Testis (tissue), 3 donors: Measurements from ENCODE around the gene KRTAP21-2. TPM values are rescaled to one million over a fixed set of nuclear protein-coding genes. Genes with fewer than 3 reads are reported as not detected.
"Not testable (repeated sequence)": the region's sequence is repeated elsewhere in the genome, so short reads cannot be mapped to it uniquely, and the experiment has no call there.

Experiments used
- DNase-seq: peaks from one replicate; pipeline ENCODE4 v3.0.0-alpha.2; 2019
- H3K27ac ChIP-seq, 2 donors: fragments of 200-600 bp; sonication (generic); one replicate each; pipeline ENCODE4 v1.5.1; 2019
- H3K27me3 ChIP-seq: fragments of 200-600 bp; sonication (generic); one replicate; pipeline ENCODE4 v1.5.1; 2019
- H3K36me3 ChIP-seq: fragments of 200-600 bp; sonication (generic); one replicate; pipeline ENCODE4 v1.5.1; 2017; ENCODE audit warnings: low read depth; ENCODE audit errors: missing control alignments
- H3K4me1 ChIP-seq: fragments of 200-600 bp; sonication (generic); one replicate; pipeline ENCODE4 v1.5.1; 2019
- H3K4me3 ChIP-seq, 2 donors: fragments of 200-600 bp; sonication (generic); one replicate each; pipeline ENCODE4 v1.5.1; 2017 to 2019
- H3K9me3 ChIP-seq: fragments of 200-600 bp; sonication (generic); one replicate; pipeline ENCODE4 v1.5.1; 2017
- POLR2A ChIP-seq: fragments of 450-650 bp; IDR thresholded peaks from one replicate; pipeline ENCODE4 v1.6.1; 2017; ENCODE audit warnings: antibody characterized with exemption, mild to moderate bottlenecking, moderate library complexity
- WGBS, 2 donors: methylation state at CpG; one replicate each; pipeline ENCODE4 v1.1.5; 2018; 5-methylcytosine and 5-hydroxymethylcytosine counted together
- intact Hi-C: fragments of 100-400 bp; cut with DNase I; formaldehyde crosslinking; loops from one replicate; pipeline ENCODE4 v1.15.1; 2023; ENCODE audit warnings: low total_unique reads
- polyA plus RNA-seq: library from polyadenylated mRNA; stranded (reverse); fragments of 350-450 nt; fragmentation: Illumina TruSeq; extraction: RNeasy Lipid Tissue Mini Kit (QIAGEN cat#74804); gene quantifications from one replicate; pipeline ENCODE4 v1.2.3, GENCODE V29; 2014; ENCODE audit warnings: low read depth, low replicate concordance; ENCODE audit not compliant: insufficient read depth
- total RNA-seq, 2 donors: library from RNA; depleted of rRNA; stranded (reverse); fragments of >200 nt; gene quantifications; one replicate each; pipeline ENCODE4 v1.2.3, GENCODE V29; 2016
- TF ChIP-seq, protein P1 (sequence below), 3 experiments: fragments of 450-650 bp in 2 of 3; fragments of 200-600 bp in 1 of 3; sonication (generic) in 1 of 3; IDR thresholded peaks; one replicate each; pipeline ENCODE4 v1.5.1; 2016 to 2019; ENCODE audit warnings: antibody characterized with exemption in 3 of 3, mild to moderate bottlenecking in 2 of 3, moderate library complexity in 1 of 3

KRTAP21-2 gene
- total and polyA plus RNA-seq, 3 donors from 2014 or later = 1.4 to 2.5 TPM; not detected in 1

- no peaks in the 10 kb centered on the region for H3K9me3 ChIP-seq
- H3K27ac ChIP-seq = no peak overlapping the region
- no peak for DNase-seq
- intact Hi-C loops = no loop called here
- H3K27me3 ChIP-seq = no peaks in the 10 kb centered on the region
- 15 to 39% methylated on average over 2 of the region's 2 CpGs for WGBS, 2 donors
- H3K36me3 ChIP-seq = no peaks in the 10 kb centered on the region
- no peak for TF ChIP-seq POLR2A
- TF ChIP-seq, protein P1, sequence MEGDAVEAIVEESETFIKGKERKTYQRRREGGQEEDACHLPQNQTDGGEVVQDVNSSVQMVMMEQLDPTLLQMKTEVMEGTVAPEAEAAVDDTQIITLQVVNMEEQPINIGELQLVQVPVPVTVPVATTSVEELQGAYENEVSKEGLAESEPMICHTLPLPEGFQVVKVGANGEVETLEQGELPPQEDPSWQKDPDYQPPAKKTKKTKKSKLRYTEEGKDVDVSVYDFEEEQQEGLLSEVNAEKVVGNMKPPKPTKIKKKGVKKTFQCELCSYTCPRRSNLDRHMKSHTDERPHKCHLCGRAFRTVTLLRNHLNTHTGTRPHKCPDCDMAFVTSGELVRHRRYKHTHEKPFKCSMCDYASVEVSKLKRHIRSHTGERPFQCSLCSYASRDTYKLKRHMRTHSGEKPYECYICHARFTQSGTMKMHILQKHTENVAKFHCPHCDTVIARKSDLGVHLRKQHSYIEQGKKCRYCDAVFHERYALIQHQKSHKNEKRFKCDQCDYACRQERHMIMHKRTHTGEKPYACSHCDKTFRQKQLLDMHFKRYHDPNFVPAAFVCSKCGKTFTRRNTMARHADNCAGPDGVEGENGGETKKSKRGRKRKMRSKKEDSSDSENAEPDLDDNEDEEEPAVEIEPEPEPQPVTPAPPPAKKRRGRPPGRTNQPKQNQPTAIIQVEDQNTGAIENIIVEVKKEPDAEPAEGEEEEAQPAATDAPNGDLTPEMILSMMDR (IDR thresholded peaks at IDR 0.05) = no peak
- H3K4me1 ChIP-seq = no peaks in the 10 kb centered on the region
- no peak overlapping the region for H3K4me3 ChIP-seq
Measured at GRCh38 chr21:30758306-30758705, 11.2 kb upstream of the KRTAP21-2 start.

DNA sequence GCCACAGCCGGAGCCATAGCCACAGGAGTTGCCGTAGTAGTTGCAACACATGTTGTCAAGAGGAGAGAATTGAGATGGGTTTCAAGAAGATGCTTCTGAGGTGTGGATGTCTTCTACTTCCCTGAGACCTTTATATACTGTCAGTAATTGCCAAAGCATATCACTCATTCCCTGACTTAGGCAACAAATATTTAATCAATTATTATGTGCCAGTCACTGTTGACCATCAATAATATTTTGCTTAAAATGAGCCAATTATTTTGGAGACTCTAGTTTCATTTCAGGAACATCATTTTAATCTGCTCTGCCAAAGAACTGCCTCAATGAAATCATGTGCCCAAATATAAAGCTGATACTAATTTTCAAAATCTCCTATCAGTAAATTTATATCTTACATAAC lies 8.3 kb upstream of the KRTAP21-2 start, which contains the start of gene KRTAP21-1:
KRTAP21-1 (minus strand) TSS at position 101 of the 400 bp plus-strand sequence; CDS start at position 51, 50 bp downstream.
- H3K9me3 ChIP-seq, DNase-seq, H3K4me1 ChIP-seq, H3K27ac ChIP-seq, H3K4me3 ChIP-seq, H3K36me3 ChIP-seq, H3K27me3 ChIP-seq, intact Hi-C loops: not testable (repeated sequence)
- 91 to 93% methylated on average over 2 of the region's 2 CpGs for WGBS, 2 donors

DNA sequence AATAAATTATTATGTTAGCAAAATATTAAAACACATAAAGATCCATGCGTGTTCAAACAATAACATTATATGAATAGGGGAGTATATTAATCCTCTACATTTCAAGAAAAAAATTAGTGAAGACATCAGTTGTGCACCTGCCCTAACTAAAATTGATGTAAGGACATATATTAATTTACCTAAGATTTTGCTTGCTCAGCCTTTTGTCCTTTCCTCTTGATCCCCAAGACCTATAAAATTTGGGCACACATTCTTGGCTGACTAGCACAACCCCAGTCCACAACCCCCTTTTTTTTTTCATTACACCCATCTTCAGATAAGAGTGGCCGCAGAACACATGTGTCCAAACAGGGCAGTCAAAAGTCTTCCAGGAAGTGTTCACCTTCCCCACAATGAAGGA lies 6.6 kb downstream of the KRTAP21-2 start:
- WGBS, 2 donors = 73 to 87% methylated on average over 2 of the region's 2 CpGs
- Histone ChIP-seq H3K4me3 (no peak overlapping the region), H3K27me3 (no peaks in the 10 kb centered on the region), H3K27ac (no peak overlapping the region), H3K9me3 (no peaks in the 10 kb centered on the region), H3K36me3 (no peaks in the 10 kb centered on the region), H3K4me1 (no peaks in the 10 kb centered on the region)
- DNase-seq = no peak
- no peak for TF ChIP-seq POLR2A
- TF ChIP-seq, protein P1 (IDR thresholded peaks at IDR 0.05) = no peak
- intact Hi-C loops = no loop called here

- H3K36me3 ChIP-seq = no peaks in the 10 kb centered on the region
- 79% methylated on average over 1 of the region's 1 CpG for WGBS, 2 donors
Measured at GRCh38 chr21:30733026-30733425, 14.0 kb downstream of the KRTAP21-2 start.

DNA sequence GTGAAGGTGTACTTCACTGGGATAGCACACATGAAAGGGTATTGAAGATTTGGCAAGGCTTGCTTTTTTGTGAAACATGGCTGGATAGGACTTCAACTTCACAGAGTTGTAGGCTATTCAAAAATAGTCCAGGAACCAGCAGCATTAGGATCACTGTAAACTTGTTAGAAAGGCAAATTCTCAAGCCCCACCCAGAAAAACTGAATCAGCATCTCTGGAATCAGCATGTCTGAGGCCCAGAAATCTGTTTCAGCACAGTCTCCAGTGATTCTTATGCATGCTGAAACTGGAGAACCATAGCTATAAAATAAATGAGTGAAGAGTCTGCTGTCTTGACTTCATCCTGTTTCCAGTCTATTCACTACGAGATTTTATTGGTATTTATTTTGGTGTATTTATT lies 20.3 kb downstream of the KRTAP21-2 start:
- Histone ChIP-seq H3K36me3 (no peaks in the 10 kb centered on the region), H3K27ac (no peak overlapping the region), H3K4me1 (no peaks in the 10 kb centered on the region), H3K9me3 (no peaks in the 10 kb centered on the region), H3K27me3 (no peaks in the 10 kb centered on the region), H3K4me3 (no peak overlapping the region)
- no peak for DNase-seq
- no peak for TF ChIP-seq POLR2A
- TF ChIP-seq, protein P1 (IDR thresholded peaks at IDR 0.05) = no peak
- intact Hi-C loops = no loop called here
- 75 to 84% methylated on average over 1 of the region's 1 CpG for WGBS, 2 donors

More at GRCh38 chr21:30733026-30733425, 14.0 kb downstream of the KRTAP21-2 start:
- TF ChIP-seq POLR2A = no peak
- TF ChIP-seq, protein P1 (IDR thresholded peaks at IDR 0.05) = no peak
- H3K27ac ChIP-seq = no peak overlapping the region
- no peak for DNase-seq
- H3K27me3 ChIP-seq = no peaks in the 10 kb centered on the region
- no peaks in the 10 kb centered on the region for H3K9me3 ChIP-seq
- H3K4me3 ChIP-seq = no peak overlapping the region
- H3K4me1 ChIP-seq = no peaks in the 10 kb centered on the region
- intact Hi-C loops = no loop called here
